PFSK-1 (cell line): ENCODE measurements around the gene SEC14L5.

ENCODE experiments used
- FOXP2 ChIP-seq: optimal IDR thresholded peaks from 2 replicates; pipeline ENCODE3; 2011; ENCODE audit warnings: borderline replicate concordance, control low read depth, inconsistent platforms; ENCODE audit not compliant: insufficient read depth; ENCODE audit errors: extremely low read length, extremely low read depth
- POLR2AphosphoS5 ChIP-seq: IDR thresholded peaks from 2 replicates; pipeline ENCODE4 v1.6.1; 2012; ENCODE audit warnings: low read depth, mild to moderate bottlenecking, control low read depth, low read length, moderate library complexity
- SIN3A ChIP-seq: IDR thresholded peaks from 2 replicates; pipeline ENCODE4 v1.6.1; 2012; ENCODE audit warnings: mild to moderate bottlenecking, low read length, moderate library complexity, borderline replicate concordance; ENCODE audit not compliant: insufficient read depth
- TAF1 ChIP-seq: IDR thresholded peaks from 2 replicates; pipeline ENCODE4 v1.6.1; 2012; ENCODE audit warnings: low read length, control low read depth, borderline replicate concordance; ENCODE audit not compliant: insufficient read depth
- TF ChIP-seq, protein P1 (sequence below), 2 experiments: IDR thresholded peaks; 2 replicates each; pipeline versions ENCODE4 v1.6.1 to v1.8.0; 2011 to 2012; ENCODE audit warnings: low read depth in 2 of 2, low read length in 2 of 2, control low read depth in 1 of 2, inconsistent platforms in 1 of 2, mild to moderate bottlenecking in 1 of 2, moderate library complexity in 1 of 2; ENCODE audit not compliant: insufficient read depth in 1 of 2

The SEC14L5 gene

DNA sequence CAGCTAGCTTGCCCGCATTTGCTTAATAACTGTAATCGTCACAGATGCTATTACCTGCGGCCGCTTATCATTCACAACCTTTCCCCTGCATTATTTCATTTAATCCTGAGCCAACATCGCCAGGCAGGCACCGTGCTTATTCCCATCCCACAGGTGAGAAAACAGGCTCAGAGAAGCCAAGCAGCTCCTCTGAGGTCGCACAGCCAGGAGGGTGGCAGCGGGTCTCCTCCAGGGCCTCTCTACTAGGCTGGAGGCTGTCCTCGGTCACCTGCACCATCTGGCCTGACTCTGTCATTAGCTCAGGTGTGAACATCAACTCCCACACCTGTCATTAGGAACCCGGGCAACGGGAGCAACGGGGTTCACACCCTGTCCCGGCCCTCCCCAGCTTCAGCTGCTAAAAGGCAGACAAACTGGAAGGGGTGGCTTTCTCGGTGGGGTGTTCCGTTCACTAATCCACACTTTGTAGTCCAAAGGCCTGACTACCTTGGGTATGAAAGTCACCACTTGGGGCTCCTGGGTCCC, 24.2 kb upstream of the SEC14L5 start:
- TF ChIP-seq FOXP2, result no peak
- no peak for TF ChIP-seq POLR2AphosphoS5
- TF ChIP-seq TAF1, result no peak
- TF ChIP-seq SIN3A, result no peak
- TF ChIP-seq, protein P1, sequence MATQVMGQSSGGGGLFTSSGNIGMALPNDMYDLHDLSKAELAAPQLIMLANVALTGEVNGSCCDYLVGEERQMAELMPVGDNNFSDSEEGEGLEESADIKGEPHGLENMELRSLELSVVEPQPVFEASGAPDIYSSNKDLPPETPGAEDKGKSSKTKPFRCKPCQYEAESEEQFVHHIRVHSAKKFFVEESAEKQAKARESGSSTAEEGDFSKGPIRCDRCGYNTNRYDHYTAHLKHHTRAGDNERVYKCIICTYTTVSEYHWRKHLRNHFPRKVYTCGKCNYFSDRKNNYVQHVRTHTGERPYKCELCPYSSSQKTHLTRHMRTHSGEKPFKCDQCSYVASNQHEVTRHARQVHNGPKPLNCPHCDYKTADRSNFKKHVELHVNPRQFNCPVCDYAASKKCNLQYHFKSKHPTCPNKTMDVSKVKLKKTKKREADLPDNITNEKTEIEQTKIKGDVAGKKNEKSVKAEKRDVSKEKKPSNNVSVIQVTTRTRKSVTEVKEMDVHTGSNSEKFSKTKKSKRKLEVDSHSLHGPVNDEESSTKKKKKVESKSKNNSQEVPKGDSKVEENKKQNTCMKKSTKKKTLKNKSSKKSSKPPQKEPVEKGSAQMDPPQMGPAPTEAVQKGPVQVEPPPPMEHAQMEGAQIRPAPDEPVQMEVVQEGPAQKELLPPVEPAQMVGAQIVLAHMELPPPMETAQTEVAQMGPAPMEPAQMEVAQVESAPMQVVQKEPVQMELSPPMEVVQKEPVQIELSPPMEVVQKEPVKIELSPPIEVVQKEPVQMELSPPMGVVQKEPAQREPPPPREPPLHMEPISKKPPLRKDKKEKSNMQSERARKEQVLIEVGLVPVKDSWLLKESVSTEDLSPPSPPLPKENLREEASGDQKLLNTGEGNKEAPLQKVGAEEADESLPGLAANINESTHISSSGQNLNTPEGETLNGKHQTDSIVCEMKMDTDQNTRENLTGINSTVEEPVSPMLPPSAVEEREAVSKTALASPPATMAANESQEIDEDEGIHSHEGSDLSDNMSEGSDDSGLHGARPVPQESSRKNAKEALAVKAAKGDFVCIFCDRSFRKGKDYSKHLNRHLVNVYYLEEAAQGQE (IDR thresholded peaks at IDR 0.05; ENCODE audit: insufficient read depth in 1 of 2, low read depth in 2 of 2, low read length in 2 of 2), result no peak

DNA sequence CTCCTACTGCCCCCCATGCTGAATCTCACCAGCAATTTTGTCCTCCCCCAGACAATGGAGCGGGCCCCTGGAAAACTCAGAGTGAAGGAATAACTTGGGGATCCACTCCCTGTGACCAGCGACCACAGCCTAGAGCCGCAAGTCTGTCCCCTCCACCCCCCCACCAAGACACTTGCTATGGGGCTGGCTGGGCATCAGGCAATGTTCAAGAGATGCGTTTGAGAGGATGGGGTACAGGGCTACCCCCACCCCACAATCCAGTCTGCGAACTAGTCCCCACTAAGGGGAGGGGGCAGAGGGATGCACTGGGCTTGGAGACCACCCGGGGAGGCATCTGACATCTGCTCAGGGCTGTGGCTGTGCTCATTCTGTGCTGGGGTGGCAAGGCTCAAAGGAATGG, 23.5 kb upstream of the SEC14L5 start:
- TF ChIP-seq, protein P1 (IDR thresholded peaks at IDR 0.05; ENCODE audit: insufficient read depth in 1 of 2, low read depth in 2 of 2, low read length in 2 of 2), result no peak
- TF ChIP-seq FOXP2 (no peak), SIN3A (no peak), POLR2AphosphoS5 (no peak), TAF1 (no peak)

DNA sequence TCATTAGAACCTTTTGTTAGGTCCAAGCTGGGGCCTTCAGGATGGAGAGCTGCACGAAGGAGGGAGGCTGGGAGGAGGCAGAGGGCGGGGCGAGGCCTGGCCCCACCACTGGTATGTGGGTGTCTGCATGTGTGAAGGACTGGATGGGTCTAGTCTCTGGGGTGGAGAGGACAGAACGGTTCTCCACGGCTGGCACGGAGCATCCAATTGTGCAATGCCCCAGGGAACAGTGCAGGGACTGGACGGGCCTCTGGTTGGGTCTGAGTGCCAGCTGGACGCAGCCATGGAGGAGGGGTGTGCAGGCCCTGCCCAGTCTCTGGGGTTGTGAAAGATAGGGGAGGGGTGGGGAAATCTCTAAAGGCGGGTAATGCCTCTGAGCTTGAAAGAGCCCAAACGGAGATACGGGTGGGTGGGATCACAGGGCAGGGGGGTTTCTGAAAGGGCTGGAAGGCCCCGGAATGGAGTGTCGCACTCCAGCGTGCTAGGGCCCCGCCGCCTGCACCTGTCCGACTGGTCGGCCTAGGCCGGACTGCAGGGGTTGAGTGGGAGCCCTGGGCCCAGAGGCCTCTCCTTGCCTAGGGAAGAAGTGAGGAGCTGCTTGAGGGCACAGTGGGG, 22.8 kb upstream of the SEC14L5 start:
- TF ChIP-seq, protein P1 (IDR thresholded peaks at IDR 0.05; ENCODE audit: insufficient read depth in 1 of 2, low read depth in 2 of 2, low read length in 2 of 2), result no peak
- TF ChIP-seq POLR2AphosphoS5, result no peak
- no peak for TF ChIP-seq SIN3A
- TF ChIP-seq FOXP2, result no peak
- no peak for TF ChIP-seq TAF1

DNA sequence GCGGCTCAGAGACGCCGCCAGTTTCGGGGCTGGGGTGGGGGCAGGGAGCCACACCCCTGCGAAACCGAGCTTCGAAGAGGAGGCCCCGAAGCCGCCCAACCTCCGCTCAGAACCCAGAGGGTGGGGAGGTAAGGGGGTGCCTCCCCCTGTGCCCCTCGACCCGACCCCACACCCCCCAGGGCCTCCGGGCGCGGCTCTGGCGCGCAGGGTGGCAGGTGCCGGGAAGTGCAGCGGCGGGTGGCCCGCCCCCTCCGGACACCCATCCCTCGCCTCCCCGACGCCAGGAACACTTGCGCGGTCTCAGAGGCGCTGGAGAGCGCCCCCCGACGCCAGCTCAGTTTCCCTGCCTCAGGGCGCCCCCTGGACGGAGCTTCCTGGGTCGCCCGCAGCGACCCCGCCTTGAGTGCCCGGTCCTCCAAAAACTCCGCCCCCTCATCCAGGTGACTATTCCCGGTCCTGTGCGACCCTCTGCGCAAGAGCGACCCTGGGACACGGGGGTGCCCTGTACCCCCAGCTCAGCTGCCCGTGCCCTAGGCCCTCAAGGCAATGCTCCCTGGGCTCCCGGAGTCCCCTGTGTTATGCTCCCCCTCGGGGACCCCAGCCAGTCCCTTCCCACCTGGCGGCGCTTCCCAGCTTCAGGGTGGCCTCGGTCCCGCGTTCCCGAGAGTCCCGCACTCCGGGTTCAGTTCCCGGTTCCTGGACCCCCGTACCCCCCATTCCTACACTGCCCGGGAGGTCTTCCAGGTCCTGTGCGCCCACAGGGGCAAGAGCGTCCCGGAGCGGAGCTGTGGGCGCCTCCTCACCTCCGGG, 21.7 kb upstream of the SEC14L5 start:
- TF ChIP-seq POLR2AphosphoS5 (no peak), FOXP2 (no peak), SIN3A (no peak), TAF1 (no peak)
- TF ChIP-seq, protein P1 (IDR thresholded peaks at IDR 0.05; ENCODE audit: insufficient read depth in 1 of 2, low read depth in 2 of 2, low read length in 2 of 2), result no peak
